Ecto neural progenitor cell (in vitro differentiated cells): Measurements from ENCODE around the gene SYNGAP1.
A peak's percentile ranks its signal among the peaks of the same experiment; 100 is the strongest.

ENCODE experiments used
- DNase-seq: peaks from one replicate; pipeline ENCODE4 v3.0.0-alpha.2; 2018; ENCODE audit warnings: low spot score

Gene SYNGAP1

DNA sequence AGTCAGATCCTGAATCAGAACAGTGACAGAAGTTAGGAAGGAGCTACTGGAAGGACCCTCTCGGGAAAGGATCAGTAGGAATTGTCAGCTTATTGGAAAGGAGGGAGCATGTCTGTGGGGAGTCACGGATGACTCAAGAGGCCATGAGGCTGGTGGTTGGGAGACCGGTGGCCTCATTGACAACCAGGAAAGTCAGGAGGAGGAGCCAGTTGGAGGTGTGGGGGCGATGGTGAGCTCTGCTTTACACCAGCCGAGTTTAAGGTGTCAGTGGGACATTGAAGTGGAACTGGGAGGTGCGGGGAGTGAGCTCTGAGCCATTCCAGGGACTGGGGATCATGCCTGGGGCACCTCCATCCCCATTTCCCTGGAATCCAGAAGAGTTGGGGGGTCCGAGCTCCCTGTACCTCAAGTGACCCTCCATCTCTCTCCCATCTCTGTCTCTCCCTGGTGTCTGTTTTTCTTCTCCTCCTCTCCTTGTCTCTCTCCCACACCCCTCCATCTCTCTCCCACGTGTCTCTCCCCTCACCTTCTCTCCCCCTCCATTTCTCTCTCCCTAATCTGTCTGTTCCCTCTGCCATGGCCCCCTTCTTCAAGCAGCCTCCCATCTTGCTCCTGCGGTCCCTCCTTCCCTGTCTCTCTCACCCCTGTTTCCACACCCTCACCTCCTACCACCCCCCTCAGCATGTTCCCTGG lies 20.2 kb downstream of the SYNGAP1 start:
- no peak for DNase-seq

DNA sequence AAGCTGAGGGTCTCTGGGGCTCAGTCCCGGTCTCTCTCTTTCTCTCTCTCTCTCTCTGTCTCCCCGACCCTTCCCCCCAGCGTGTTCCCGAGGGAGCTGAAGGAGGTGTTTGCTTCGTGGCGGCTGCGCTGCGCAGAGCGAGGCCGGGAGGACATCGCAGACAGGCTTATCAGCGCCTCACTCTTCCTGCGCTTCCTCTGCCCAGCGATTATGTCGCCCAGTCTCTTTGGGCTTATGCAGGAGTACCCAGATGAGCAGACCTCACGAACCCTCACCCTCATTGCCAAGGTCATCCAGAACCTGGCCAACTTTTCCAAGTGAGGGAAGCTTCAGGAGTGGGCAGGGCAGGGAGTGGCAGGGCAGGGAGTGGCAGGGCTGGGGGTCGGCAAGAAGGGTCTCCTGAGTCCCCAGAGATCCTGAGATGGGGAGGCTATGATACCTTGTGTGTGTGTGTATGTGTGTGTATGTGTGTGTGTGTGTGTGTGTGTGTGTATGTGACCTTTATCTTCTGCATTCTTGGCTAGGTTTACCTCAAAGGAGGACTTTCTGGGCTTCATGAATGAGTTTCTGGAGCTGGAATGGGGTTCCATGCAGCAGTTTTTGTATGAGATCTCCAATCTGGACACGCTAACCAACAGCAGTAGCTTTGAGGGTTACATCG lies 20.9 kb downstream of the SYNGAP1 start:
- no peak for DNase-seq

DNA sequence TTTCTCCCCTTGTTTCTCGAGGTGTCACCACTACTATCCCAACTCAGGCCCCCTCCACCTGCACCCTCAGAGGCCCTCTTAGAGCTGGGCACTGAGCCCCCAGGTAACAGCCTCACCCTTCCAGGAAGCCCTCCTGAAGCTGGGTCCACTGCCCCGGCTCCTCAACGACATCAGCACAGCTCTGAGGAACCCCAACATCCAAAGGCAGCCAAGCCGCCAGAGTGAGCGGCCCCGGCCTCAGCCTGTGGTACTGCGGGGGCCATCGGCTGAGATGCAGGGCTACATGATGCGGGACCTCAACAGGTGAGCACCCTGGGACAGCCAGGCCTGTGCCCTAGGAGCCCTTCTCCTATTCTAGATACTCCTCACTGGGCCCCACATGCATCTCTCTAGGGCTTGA lies 21.6 kb downstream of the SYNGAP1 start:
- DNase-seq = no peak

DNA sequence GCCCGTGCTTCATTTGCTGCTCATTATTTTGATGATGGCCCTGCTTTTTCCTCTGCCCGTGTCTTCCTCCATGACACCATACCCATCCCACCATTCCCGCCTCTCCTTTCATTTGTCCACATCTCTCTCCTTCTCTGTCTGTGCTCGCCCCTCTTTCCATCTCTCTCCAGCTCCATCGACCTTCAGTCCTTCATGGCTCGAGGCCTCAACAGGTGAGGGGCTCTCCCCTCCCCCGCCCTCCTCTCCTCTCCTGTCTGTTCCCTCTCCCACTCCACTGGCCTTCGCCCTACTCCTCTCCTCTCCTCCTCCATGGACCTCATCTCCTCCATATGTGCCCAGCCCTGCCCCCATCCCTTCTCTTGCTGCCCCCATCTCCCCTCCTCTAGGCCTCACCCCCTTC lies 22.4 kb downstream of the SYNGAP1 start:
- no peak for DNase-seq

DNA sequence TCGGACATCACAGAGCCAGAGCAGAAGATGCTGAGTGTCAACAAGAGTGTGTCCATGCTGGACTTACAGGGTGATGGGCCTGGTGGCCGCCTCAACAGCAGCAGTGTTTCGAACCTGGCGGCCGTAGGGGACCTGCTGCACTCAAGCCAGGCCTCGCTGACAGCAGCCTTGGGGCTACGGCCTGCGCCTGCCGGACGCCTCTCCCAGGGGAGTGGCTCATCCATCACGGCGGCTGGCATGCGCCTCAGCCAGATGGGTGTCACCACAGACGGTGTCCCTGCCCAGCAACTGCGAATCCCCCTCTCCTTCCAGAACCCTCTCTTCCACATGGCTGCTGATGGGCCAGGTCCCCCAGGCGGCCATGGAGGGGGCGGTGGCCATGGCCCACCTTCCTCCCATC lies 23.2 kb downstream of the SYNGAP1 start:
- no peak for DNase-seq

DNA sequence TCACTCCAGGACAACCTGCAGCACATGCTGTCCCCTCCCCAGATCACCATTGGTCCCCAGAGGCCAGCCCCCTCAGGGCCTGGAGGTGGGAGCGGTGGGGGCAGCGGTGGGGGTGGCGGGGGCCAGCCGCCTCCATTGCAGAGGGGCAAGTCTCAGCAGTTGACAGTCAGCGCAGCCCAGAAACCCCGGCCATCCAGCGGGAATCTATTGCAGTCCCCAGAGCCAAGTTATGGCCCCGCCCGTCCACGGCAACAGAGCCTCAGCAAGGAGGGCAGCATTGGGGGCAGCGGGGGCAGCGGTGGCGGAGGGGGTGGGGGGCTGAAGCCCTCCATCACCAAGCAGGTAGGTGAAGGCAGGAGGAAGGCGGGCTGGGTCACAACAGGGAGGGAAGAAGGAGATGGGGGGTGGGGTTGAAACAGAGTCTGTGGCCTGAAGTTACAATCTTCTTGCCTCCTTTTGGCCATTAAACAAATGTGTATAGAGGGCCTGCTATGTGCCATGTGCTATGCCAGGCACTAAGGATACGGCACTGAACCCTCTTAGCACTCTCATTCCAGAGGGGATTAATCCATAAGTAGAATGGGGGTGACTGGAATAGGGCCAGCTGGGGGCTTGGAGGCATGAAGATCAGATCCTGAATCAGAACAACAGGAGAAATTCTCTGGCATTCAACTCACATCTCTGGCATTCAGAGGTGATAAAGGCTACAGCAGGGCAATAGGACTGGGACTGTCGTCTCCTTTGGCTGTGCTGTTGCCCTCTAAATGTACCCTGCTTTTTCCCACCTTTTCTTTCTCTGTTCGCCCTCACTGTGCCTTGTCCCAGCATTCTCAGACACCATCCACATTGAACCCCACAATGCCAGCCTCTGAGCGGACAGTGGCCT lies 24.0 kb downstream of the SYNGAP1 start:
- DNase-seq = no peak

DNA sequence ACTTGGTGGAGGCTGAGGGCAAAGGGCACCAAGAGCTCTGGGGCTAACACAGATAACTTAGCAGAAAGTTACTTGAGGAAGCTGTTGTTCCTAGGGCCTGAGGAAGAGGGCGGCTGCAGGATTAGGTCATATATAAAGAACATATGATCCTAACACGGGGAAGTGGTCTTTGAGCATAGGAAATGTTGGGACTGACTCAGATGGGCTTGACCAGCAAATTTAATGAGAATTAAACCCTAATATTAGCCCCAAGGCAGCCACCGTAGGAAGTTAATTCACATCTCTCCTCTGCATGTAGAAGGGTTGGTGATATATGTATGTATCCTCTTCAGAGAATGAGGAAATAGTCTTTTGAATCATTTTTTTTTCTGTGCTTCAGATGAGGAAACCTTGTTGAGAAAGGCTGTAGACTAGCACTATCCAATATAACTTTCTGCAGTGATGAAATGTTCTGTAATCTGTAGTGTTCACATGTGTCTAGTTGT lies 25.3 kb downstream of the SYNGAP1 start:
- no peak for DNase-seq

DNA sequence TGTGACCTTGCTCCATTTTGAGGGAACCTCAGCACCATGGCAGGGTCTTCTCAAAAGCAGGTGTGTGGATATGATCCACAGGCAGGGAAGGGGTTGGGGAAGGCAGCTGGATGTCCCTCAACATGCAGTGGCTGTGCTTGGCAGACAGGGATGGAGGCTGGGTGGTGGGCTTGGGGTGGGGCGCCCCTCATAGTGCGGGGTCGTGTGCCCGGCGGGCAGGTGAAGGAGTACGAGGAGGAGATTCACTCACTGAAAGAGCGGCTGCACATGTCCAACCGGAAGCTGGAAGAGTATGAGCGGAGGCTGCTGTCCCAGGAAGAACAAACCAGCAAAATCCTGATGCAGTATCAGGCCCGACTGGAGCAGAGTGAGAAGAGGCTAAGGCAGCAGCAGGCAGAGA lies 26.5 kb downstream of the SYNGAP1 start:
- no peak for DNase-seq

DNA sequence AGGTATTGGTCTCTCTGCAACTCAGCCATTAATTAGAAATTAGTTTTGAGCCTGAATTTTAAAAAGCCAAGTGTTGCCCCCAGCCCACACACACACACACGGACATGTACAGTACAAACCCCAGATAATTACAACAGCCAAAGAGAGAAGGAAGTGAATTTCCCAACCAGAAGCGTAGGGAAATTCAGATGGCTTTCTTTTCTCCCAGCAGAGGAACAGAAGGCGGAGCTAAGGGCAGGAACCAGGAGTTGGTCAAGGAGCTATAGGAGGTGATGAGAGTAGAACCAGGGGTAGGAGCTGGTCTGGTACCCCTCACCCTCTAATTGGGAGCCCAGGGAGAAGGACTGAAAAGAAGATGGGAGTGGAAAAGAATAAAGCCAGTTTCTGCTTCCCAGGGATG lies 30.6 kb downstream of the SYNGAP1 start:
- no peak for DNase-seq

DNA sequence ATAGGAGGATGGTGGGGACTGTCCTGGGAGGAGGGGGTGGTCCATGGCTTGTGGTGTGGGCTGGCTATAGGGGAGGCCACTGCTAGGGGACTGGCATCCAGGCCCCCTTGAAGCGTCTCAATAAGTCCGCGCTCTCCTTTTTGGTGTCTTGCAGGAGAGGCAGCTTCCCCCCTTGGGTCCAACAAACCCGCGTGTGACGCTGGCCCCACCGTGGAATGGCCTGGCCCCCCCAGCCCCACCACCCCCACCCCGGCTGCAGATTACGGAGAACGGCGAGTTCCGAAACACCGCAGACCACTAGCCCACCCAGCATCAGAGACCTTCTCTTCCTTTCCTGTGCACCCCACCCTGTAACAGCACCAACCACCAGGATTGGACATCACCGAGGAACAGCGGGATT lies 31.7 kb downstream of the SYNGAP1 start:
- no peak for DNase-seq

DNA sequence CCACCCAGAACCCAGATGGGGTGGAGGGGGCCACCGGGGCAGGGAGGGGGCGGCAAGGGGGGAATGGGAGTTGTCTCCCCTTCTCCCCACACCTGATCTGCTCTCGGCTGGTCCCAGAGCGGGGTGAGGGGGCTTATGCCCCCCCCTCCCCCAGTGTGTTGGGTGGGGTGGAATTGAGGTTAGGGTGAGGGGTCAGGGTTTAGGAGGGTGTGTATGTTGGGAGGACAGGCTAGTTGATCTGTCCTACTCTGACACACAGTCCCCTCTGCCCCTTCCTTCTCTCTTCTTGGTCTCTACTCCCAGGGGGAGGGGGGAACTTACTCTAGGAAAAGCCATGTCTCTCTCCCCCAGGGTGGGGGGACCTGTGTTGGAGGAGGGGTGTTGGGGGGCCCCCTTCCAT lies 32.6 kb downstream of the SYNGAP1 start:
- no peak for DNase-seq

DNA sequence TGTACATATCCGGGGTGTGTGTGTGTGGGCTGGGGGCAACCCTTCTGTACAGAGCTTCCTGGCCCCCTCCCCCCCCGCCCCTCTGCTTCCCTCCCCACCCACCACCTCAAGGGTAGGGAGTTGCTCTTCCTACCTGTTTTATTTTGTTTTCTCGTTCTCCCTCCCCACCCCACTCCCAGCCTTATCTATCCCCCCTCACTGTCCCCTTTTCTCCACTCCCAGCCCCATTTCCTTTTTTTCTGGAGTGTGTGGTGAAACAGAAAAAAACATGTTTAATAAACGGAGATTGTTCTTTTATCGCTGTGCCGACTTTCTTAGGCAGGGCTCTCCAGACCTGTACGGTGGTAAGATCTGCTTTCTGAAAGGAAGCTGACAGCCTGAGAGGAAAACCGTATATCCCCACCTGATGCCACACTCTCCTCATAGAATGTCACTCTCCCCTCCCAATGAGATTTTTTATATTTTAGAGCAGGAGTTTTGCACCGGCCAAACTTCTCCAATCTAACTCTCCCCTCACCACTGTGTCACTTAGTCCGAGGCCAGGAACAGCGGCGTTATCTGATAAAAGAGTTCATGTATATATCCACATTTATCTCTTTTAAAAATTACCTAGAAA lies 33.6 kb downstream of the SYNGAP1 start:
- no peak for DNase-seq

DNA sequence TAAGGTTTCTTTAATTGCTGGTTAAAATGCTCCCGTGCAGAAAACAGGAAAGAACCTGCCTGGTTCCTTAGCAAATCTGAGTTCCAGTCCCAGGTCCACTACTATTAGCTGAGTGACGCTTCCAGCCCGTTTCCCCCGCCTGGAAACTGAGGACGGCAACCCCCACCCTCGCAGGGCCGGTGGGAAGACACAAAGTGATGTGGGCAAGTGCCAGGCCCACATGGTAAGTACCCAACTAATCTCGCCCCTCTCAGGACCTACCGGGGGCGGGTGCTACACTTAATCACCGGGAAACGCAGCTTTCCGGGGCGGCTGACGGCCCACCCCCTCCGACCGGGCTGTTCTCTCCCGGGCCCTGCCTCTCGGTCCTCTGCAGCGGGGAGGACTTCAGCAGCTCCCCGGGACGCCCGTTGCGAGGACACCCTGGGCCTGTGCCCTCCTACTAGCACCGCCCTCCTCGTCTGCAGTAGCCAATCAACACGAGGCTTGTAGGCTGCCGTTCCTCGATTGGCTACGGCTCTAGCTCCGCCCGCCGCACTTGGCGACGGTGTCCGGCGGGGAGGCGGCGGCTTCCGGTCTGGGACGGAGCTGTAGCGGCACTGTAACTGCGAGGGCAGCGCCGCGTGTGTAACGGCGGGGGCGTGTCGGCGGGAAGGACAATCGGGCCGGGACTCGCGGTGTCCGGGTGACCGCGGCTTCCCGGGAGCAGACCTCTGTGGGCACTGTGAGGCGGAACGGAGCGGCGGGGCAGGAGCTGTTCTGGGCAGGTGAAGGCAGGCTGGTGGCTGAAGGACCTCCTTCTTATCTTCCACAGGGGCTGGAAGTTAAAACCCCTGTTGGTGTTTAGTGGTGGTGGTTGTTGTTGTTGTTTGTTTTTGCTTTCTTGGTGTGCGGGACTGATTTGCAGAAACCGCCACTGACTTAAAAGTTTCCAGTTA lies 34.4 kb downstream of the SYNGAP1 start, which contains the start of gene ZBTB9:
TSS of gene ZBTB9 (plus strand) at position 568 of the 938 bp plus-strand sequence. CDS start 525 bp downstream, outside the sequence.
- DNase-seq = peak; percentile 95

DNA sequence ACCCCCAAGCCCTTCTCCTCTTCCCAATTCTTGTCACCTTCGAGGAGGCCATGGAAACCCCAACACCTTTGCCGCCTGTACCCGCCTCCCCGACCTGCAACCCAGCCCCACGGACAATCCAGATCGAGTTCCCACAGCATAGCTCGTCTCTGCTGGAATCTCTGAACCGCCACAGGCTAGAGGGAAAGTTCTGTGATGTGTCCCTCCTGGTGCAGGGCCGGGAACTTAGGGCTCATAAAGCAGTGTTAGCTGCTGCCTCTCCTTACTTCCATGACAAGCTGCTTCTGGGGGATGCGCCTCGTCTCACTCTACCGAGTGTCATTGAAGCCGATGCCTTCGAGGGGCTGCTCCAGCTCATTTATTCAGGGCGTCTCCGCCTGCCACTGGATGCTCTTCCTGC lies 35.2 kb downstream of the SYNGAP1 start:
- DNase-seq = no peak

DNA sequence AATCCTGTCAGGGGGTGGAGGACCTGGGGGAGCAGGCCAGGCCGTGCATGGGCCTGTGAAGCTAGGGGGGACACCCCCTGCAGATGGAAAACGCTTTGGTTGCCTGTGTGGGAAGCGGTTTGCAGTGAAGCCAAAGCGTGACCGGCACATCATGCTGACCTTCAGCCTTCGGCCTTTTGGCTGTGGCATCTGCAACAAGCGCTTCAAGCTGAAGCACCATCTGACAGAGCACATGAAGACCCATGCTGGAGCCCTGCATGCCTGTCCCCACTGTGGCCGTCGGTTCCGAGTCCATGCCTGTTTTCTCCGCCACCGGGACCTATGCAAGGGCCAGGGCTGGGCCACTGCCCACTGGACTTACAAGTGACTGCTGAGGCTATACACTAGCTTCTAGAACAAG lies 36.3 kb downstream of the SYNGAP1 start:
- DNase-seq = no peak

DNA sequence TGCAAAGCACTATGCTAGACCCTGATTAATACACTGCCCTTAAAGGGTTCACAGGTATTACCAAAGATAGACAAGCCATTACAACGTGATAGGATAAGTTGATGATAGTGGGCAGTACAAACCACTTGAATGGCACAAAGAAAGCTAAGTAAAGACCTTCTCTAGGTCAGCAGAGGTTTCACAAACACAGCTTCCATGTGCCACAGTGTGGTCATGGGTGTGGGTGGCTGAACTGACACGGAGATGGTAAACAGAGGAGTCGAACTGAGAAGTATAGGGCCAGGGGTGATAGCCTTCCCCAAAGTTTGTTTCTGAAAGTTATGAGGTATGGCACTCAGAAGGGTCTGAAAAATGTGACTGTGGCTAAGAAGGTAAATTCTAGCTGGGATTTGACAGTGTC lies 38.8 kb downstream of the SYNGAP1 start:
- DNase-seq = no peak

DNA sequence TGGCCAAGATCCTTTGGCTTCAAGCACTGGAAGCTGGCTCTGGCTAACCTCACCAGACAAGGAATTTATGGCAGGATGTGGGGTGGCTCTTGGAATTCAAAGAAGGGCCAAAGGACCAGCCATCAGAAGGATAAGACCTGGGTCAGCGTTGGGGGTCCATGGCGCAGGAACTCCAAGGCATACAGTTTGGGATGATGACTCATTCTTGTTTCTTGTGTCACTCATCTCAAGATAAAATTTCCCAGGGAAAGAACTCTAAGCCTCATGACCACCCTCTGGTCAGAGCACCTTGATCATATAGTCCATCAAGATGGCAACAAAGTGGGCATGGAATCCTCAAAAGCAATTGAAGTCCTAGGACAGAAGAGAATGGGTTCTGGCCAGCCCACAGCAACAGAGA lies 39.4 kb downstream of the SYNGAP1 start:
- DNase-seq = no peak

DNA sequence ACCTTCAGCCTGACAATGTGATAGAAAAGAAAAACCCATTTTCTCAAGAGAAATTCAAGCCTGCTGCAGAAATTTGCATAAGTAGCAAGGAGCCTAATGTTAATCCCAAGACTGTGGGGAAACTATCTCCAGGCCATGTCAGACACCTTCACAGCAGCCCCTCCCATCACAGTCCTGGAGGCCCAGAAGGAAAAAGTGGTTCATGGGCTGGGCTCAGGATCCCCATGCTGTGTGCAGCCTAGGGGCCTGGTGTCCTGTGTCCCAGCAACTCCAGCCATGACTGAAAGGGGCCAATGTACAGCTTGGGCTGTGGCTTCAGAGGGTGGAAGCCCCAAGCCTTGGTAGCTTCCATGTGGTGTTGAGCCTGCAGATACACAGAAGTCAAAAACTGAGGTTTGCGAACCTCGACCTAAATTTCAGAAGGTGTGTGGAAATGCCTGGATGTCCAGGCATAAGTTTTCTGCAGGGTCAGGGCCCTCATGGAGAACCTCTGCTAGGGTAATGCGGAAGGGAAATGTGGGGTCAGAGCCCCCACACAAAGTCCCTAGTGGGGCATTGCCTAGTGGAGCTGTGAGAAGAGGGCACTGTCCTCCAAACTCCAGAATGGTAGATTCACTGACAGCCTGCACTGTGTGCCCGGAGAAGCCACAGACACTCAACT lies 46.3 kb downstream of the SYNGAP1 start:
- DNase-seq = no peak

DNA sequence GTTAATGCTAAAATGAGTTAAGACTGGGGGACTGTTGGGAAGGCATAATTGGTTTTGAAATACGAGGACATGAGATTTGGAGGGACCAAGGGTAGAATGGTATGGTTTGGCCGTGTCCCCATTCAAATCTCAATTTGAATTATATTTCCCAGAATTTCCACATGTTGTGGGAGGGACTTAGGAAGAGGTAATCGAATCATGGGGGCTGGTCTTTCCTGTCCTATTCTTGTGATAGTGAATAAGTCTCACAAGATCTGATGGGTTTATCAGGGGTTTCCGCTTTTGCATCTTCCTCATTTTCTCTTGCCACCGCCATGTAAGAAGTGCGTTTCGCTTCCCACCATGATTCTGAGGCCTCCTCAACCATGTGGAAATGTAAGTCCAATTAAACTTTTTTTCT lies 47.2 kb downstream of the SYNGAP1 start:
- no peak for DNase-seq

DNA sequence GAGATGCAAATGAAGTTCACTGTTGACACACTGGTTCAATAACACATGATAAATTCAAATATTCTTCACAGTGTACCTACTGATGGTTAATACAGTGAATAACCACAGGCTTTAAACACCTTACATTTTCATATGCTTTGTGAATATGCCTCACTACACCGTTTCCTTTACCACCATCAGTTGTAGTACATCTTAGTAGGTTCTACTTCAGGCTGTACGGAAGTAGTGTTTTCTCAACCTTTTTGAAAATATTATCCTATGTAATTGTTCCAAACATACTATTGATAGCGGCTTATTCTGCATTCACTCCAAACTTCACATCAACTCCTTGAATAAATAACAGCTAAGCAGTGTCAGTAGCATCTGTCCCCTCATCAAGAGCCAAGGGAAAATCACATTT lies 49.8 kb downstream of the SYNGAP1 start:
- DNase-seq = no peak

DNA sequence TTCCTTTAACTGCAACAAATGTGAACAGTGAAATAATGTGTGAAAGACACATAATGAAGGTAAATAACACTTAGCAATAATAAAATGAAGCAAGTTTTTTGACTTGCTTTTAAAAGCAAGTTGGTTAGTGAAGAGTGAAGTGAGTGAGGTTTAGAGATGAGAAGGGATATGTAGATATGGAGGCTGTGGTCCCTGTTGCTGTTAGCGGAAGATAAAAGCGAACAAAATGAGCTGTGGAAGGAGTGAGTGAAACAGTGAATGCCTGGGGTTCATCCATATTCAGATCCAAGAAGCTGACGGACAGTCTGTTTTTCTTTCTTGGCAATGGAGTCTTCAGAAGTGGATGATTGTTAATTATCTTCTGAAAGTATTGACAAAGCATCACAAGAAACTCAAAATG lies 58.0 kb downstream of the SYNGAP1 start:
- no peak for DNase-seq
